HG02852 (cell line): ENCODE measurements around the gene CLCNKB.

Experiments used
- ATAC-seq: cut with Tn5 transposase; IDR thresholded peaks from one replicate; pipeline ENCODE4 v1.9.1; 2021; ENCODE audit warnings: mild to moderate bottlenecking, moderate library complexity; ENCODE audit not compliant: unreplicated experiment

CLCNKB gene

DNA sequence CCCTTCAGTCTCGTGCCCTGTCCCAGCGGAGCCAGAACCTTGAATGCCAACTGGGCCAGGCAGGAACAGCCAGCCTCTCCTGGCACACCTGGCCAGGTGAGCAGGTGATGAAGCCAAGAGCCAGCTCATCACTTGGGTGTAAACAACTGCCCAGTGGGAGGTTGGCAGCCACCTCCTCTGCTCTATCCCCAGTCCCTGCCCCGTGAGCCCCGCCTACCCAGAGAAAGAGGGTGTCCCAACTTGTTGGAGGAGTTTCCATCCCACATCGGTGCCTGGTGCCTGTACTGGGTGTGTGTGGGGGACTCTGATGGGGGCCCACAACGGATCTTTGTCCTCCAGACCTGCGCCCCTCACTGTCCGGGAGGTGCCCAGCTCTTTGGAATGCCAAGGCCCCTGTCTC is 47.7 kb downstream of the CLCNKB start:
- no peak for ATAC-seq

DNA sequence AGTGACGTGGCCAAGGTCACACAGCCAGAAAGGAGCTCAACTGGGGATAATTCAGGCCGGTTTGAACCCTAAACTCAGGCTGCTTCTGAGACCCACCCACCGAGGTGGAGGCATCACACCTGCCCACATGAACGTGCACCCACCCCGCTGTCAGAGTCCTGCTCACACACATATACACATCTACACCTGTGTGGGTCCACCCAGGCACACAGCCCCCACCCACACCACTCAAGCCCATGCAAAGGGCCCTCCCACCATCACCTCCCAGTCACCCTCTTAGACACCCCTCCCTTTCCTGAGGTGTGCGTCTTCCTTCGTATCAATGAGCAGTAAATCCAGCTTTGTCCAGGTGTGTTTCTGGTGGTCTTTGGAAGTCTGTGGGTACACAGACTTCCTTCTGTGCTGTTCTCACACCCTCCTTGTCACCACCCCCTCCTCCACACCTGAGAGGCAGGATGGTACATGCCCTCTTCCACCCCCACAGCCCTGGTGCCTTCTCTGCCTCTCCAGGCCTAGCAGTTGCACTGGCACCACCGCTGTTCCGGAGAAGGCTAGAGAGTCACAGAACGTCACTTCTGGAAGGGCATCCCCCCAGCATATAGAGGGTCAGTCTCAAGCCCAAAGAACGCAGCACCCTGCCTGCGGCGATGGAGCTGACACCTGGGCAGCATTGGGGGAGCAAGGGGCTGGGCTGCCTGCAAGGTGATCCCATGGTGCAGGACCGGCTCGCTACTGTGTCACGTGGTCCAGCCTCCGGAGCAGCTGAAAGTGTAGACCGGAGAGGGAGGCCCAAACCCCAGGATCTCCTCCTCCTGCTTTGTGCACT is 48.7 kb downstream of the CLCNKB start:
- ATAC-seq, result no peak

DNA sequence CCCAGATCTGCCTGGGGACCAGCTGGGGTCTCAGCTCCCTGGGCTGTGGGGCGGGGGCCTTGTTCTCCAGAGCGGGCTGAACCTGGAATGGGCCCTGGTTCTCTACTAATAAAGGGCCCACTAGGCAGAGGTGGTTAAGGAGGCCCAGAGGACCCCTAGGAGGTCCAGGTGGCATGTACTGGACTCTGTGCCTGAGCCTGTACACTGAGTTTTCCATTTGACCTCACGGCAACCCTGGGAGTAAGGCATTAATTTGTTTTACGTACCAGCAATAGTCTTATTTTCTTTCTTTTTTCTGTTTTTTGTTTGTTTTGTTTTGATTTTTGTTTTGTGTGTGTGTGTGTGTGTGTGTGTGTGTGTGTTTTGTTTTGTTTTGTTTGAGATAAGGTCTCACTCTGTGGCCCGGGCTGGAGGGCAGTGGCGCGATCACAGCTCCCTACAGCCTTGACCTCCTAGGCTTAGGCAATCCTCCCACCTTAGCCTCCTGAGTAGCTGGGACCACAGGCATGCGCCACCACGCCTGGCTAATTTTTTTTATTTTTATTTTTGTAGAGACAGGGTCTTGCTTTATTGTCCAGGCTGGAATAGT is 49.4 kb downstream of the CLCNKB start:
- no peak for ATAC-seq

DNA sequence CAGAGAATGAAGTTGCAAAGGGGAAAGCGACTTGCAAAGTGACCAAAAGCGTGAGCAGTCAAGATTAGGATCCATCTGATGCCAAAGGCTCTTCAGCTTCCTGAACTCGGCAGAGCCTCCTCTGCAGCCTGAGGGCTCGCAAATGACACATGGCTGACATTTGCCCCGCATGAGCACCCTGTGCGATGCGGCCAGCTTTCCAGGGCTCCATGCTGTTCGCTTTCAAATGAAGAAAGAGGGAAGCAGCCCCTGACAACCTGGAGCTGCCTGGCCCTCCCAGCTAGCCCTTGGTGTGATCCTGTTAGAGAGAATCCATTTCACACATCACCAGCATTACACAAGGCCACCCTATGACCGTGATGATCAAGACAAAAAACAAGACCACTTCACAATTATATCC is 50.0 kb downstream of the CLCNKB start:
- no peak for ATAC-seq

DNA sequence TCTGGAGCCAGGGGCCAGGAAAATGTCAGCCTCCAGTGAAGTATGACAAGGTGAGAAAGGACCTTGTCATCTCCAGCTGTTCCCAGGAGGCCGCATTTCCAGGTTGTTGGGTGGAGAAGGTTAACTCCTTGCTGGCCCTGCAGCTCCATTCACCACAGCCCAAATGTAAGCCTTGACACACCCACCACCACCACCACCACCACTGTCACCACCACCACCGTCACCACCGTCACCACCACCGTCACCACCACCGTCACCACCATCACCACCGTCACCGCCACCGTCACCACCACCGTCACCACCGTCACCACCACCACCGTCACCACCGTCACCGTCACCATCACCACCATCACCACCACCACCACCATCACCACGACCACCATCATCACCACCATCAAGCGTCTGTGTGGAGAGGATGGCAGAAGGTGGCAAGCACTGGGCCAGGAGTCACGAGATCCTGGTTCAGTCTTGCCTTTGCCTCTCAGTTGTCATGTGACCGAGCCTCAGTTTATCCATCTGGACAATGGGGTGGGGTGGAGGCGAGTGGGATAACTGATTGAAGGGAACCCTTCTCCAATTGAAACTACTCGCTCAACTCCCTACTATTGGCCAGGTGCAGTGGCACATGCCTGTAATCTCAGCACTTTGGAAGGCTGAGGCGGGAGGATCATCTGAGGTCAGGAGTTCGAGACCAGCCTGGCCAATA is 51.0 kb downstream of the CLCNKB start:
- ATAC-seq, result no peak

DNA sequence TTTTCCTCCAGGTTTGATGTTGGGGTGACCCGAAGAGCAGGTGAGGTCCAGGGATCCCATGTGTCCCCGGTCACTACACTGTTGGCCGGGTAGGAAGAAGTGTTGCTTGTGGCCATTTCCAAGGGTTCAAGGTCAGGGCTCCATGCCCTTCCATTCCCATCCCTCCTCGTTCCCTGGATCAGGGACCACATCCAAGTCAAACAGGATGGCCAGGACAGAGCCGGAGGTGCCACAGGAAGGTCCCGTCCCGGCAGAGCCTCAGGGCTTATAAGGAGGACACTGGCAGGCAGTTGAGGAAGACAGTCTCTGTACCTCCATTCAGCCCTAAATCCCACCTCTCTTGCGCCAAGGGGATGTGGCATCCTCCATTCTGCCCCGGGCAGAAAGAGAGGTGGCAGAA is 51.9 kb downstream of the CLCNKB start:
- no peak for ATAC-seq

DNA sequence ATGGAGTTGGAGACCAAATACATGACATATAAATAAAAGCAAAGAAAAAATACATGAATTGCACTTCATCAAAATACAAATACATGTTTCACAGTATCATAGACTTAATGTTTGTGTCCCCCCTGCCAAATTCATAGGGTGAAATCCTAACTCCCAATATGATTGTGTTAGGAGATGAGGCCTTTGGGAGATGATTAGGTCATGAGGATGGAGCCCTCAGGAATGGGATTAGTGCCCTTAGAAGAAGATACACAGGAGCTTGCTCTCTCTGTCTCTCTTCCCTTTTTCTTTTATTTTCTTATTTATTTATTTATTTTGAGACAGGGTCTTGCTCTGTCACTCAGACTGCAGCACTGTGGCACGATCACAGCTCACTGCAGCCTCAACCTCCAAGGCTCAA is 55.8 kb downstream of the CLCNKB start:
- ATAC-seq, result no peak

DNA sequence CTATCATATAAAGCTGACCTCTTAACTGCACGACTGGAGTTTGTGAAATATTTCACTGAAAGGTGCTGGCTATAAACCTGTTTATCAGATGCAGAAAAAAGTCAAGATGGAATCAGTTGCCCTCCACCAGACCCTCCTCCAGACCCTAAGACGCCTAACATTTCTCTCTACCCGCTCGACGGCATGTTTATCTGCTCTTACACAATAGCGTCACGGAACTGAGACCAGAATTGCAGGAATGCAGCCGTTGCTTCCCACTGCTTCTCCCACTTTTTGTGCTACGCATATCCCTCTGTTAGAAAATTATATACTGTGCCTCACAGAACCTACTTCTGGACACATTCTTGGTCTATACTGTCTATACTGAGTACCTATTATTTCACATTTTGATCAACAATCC is 58.0 kb downstream of the CLCNKB start:
- ATAC-seq, result no peak
